Stimulated activated CD4-positive, alpha-beta T cell treated with anti-CD3 and anti-CD28 coated beads, Interleukin-4, amount 100 ng/mL, for 1 hour (primary cell): ENCODE measurements around the gene RRAGB.

Experiments
- DNase-seq: peaks from one replicate; pipeline ENCODE4 v3.0.0-alpha.2; 2020

The RRAGB gene

GRCh38 chrX:55777596-55777995 lies 60.0 kb downstream of the RRAGB start:
- no peak for DNase-seq

- DNase-seq: no peak
Observed at GRCh38 chrX:55778322-55778721, 60.8 kb downstream of the RRAGB start.

- no peak for DNase-seq
Observed at GRCh38 chrX:55783723-55784122, 66.2 kb downstream of the RRAGB start.

GRCh38 chrX:55787063-55787462 lies 69.5 kb downstream of the RRAGB start:
- no peak for DNase-seq

- DNase-seq: no peak
Observed at GRCh38 chrX:55787727-55788126, 70.2 kb downstream of the RRAGB start.

GRCh38 chrX:55794405-55794804 lies 76.9 kb downstream of the RRAGB start:
- no peak for DNase-seq

- no peak for DNase-seq
Observed at GRCh38 chrX:55796496-55796895, 78.9 kb downstream of the RRAGB start.

GRCh38 chrX:55801811-55802210 lies 84.3 kb downstream of the RRAGB start:
- no peak for DNase-seq
